HepG2 (cell line): ENCODE results near the gene ELMOD3. TPM values are rescaled to one million over a fixed set of nuclear protein-coding genes. Genes with fewer than 3 reads are reported as not detected.

Source experiments
- ATF5 ChIP-seq: sonication (generic); formaldehyde crosslinking; IDR thresholded peaks from 2 replicates; pipeline ENCODE4 v1.4.0; 2020; ENCODE audit warnings: mild to moderate bottlenecking, low read depth, missing genetic modification reagents
- ATM ChIP-seq: fragments of 450-650 bp; IDR thresholded peaks from 2 replicates; pipeline ENCODE4 v1.7.1; 2017; ENCODE audit warnings: mild to moderate bottlenecking, borderline replicate concordance
- FOXC1 ChIP-seq: sonication (generic); formaldehyde crosslinking; IDR thresholded peaks from 2 replicates; pipeline ENCODE4 v1.8.0; 2022; ENCODE audit warnings: mild to moderate bottlenecking, missing genetic modification reagents, borderline replicate concordance
- HNRNPH1 ChIP-seq: fragments of 200-400 bp; formaldehyde crosslinking; optimal IDR thresholded peaks from 2 replicates; pipeline ENCODE3; 2017; ENCODE audit warnings: mild to moderate bottlenecking, low read depth, low read length
- JUND ChIP-seq: sonication (generic); formaldehyde crosslinking; IDR thresholded peaks from 2 replicates; pipeline ENCODE4 v1.8.0; 2022; ENCODE audit warnings: mild to moderate bottlenecking, missing genetic modification reagents
- KLF16 ChIP-seq, 2 experiments: sonication (generic) in 1 of 2; formaldehyde crosslinking in 1 of 2; IDR thresholded peaks; 2 replicates each; pipeline versions ENCODE4 v1.6.1 to v1.8.0; 2016 to 2023; ENCODE audit warnings: missing genetic modification reagents in 2 of 2, missing compliant biosample characterization in 1 of 2
- MAX ChIP-seq: IDR thresholded peaks from 2 replicates; pipeline ENCODE4 v1.6.1; 2012; ENCODE audit warnings: inconsistent platforms
- MBNL3 ChIP-seq: fragments of 250-450 bp; sonication (Bioruptor Pico); conservative IDR thresholded peaks from 2 replicates; pipeline ENCODE4 v1.8.0; 2022; ENCODE audit warnings: mild to moderate bottlenecking, inconsistent platforms
- NAIF1 ChIP-seq: sonication (generic); formaldehyde crosslinking; IDR thresholded peaks from 2 replicates; pipeline ENCODE4 v1.5.0; 2020; ENCODE audit warnings: mild to moderate bottlenecking, missing genetic modification reagents, borderline replicate concordance
- REL ChIP-seq: sonication (generic); formaldehyde crosslinking; conservative IDR thresholded peaks from 2 replicates; pipeline ENCODE4 v1.8.0; 2022; ENCODE audit warnings: mild to moderate bottlenecking, missing genetic modification reagents, moderate library complexity
- SMARCC2 ChIP-seq: fragments of 450-650 bp; IDR thresholded peaks from 2 replicates; pipeline ENCODE4 v1.6.1; 2017; ENCODE audit warnings: antibody characterized with exemption, mild to moderate bottlenecking
- SOX13 ChIP-seq, 3 experiments: fragments of 450-650 bp in 1 of 3; sonication (generic) in 1 of 3; formaldehyde crosslinking in 1 of 3; IDR thresholded peaks in 2 of 3; conservative IDR thresholded peaks in 1 of 3; 2 replicates each; pipeline versions ENCODE4 v1.5.0 to v1.6.1; 2016 to 2020; ENCODE audit warnings: antibody characterized with exemption in 1 of 3, mild to moderate bottlenecking in 1 of 3, missing compliant biosample characterization in 1 of 3, missing genetic modification reagents in 1 of 3, moderate library complexity in 1 of 3
- SRSF9 ChIP-seq: fragments of 200-400 bp; formaldehyde crosslinking; IDR thresholded peaks from 2 replicates; pipeline ENCODE4 v1.6.1; 2018; ENCODE audit warnings: borderline replicate concordance, mild to moderate bottlenecking, low read depth, low read length; ENCODE audit not compliant: insufficient read depth, poor library complexity, severe bottlenecking
- TAF15 ChIP-seq: fragments of 200-400 bp; formaldehyde crosslinking; IDR thresholded peaks from one replicate; pipeline ENCODE4 v1.6.1; 2018; ENCODE audit warnings: mild to moderate bottlenecking, low read depth, low read length; ENCODE audit not compliant: poor library complexity, severe bottlenecking
- TCF7 ChIP-seq: sonication (generic); IDR thresholded peaks from 2 replicates; pipeline ENCODE4 v1.6.1; 2016; ENCODE audit warnings: antibody characterized with exemption, low read depth
- TFDP1 ChIP-seq: IDR thresholded peaks from 2 replicates; pipeline ENCODE4 v1.6.1; 2016; ENCODE audit warnings: missing compliant biosample characterization, missing genetic modification reagents, borderline replicate concordance
- U2AF1 ChIP-seq: fragments of 200-400 bp; formaldehyde crosslinking; optimal IDR thresholded peaks from 2 replicates; pipeline ENCODE3; 2017; ENCODE audit warnings: mild to moderate bottlenecking, low read depth, low read length
- ZFP37 ChIP-seq: sonication (generic); formaldehyde crosslinking; IDR thresholded peaks from 2 replicates; pipeline ENCODE4 v1.4.0; 2020; ENCODE audit warnings: missing genetic modification reagents, borderline replicate concordance
- ZMAT5 ChIP-seq: sonication (generic); formaldehyde crosslinking; IDR thresholded peaks from 2 replicates; pipeline ENCODE4 v1.5.0; 2020; ENCODE audit warnings: mild to moderate bottlenecking, low read depth, missing genetic modification reagents, borderline replicate concordance
- ZMYM4 ChIP-seq: sonication (generic); formaldehyde crosslinking; IDR thresholded peaks from 2 replicates; pipeline ENCODE4 v1.8.1; 2023; ENCODE audit warnings: mild to moderate bottlenecking, missing genetic modification reagents
- ZNF430 ChIP-seq: sonication (generic); formaldehyde crosslinking; IDR thresholded peaks from 2 replicates; pipeline ENCODE4 v1.9.0; 2021; ENCODE audit warnings: mild to moderate bottlenecking, missing genetic modification reagents
- ZNF513 ChIP-seq: sonication (generic); formaldehyde crosslinking; conservative IDR thresholded peaks from 2 replicates; pipeline ENCODE4 v1.5.0; 2020; ENCODE audit warnings: missing genetic modification reagents
- ZNF556 ChIP-seq: sonication (generic); formaldehyde crosslinking; IDR thresholded peaks from 2 replicates; pipeline ENCODE4 v1.4.0; 2020; ENCODE audit warnings: mild to moderate bottlenecking, missing genetic modification reagents, borderline replicate concordance
- ZNF614 ChIP-seq: IDR thresholded peaks from 2 replicates; pipeline ENCODE4 v1.6.1; 2018; ENCODE audit warnings: missing biosample characterization, missing genetic modification reagents, inconsistent platforms, borderline replicate concordance
- ZNF713 ChIP-seq: sonication (generic); formaldehyde crosslinking; IDR thresholded peaks from 2 replicates; pipeline ENCODE4 v1.4.0; 2020; ENCODE audit warnings: mild to moderate bottlenecking, missing genetic modification reagents
- ZNF841 ChIP-seq: sonication (generic); formaldehyde crosslinking; IDR thresholded peaks from 2 replicates; pipeline ENCODE4 v1.8.1; 2023; ENCODE audit warnings: missing genetic modification reagents, borderline replicate concordance
- polyA plus RNA-seq, 8 experiments: library from polyadenylated mRNA; depleted of rRNA in 3 of 8; stranded (reverse) in 7 of 8; unstranded in 1 of 8; fragments of >200 nt; fragmentation: Illumina TruSeq in 4 of 8; extraction: Trizol in 4 of 8; gene quantifications; 2 replicates each; pipeline versions ENCODE4 v1.2.1 to v1.2.3, GENCODE V29; 2011 to 2016; ENCODE audit warnings: low read depth in 4 of 8, missing spikeins in 1 of 8, mixed read lengths in 1 of 8; ENCODE audit not compliant: insufficient read depth in 1 of 8
- total RNA-seq, 5 experiments: library from RNA; depleted of rRNA; stranded (reverse); fragments of >200 nt; fragmentation: Illumina TruSeq; extraction: Trizol; gene quantifications; 2 replicates each; pipeline ENCODE4 v1.2.3, GENCODE V29; 2016; ENCODE audit warnings: low read depth in 1 of 5

ELMOD3 gene
- total and polyA plus RNA-seq, 2 of the 13 experiments (the other 11 are each of a cell fraction or from before 2014, with no cell fraction given) = 13.3 to 19.5 TPM

- TF ChIP-seq TAF15 = peak; percentile 64
- no peak for TF ChIP-seq ZNF713 (CRISPR knock-in tag)
- TF ChIP-seq TCF7 = no peak
- TF ChIP-seq ZMAT5 (CRISPR knock-in tag) = no peak
- no peak for TF ChIP-seq ZNF556 (CRISPR knock-in tag)
- no peak for TF ChIP-seq SRSF9
- no peak for TF ChIP-seq HNRNPH1
- TF ChIP-seq U2AF1 = peak; percentile 1
- TF ChIP-seq ZNF841 (CRISPR knock-in tag) = no peak
- no peak; the same call in 1 of the 2 replicates for TF ChIP-seq ZMYM4
- no peak for TF ChIP-seq ATM
- no peak for TF ChIP-seq SMARCC2
- peak; percentile 22; the same call in 1 of the 2 replicates for TF ChIP-seq MAX
- TF ChIP-seq MBNL3 (CRISPR knock-in tag) = no peak
- TF ChIP-seq SOX13 (IDR thresholded peaks at IDR 0.05) = no peak
- TF ChIP-seq SOX13 (CRISPR knock-in tag; conservative IDR thresholded peaks at IDR 0.05 in 1 of 2, IDR thresholded peaks at IDR 0.05 in 1 of 2) = peak in 1 of 2 experiments; percentile 75; a peak in 2 of 4 replicates
- no peak for TF ChIP-seq ZNF513 (CRISPR knock-in tag)
- TF ChIP-seq NAIF1 = no peak
- no peak for TF ChIP-seq JUND (CRISPR knock-in tag)
- TF ChIP-seq ZNF430 (CRISPR knock-in tag) = no peak
- no peak for TF ChIP-seq ZFP37
- peak in 1 of 2 experiments; percentile 17; a peak in 1 of 4 replicates for TF ChIP-seq KLF16 (CRISPR knock-in tag; IDR thresholded peaks at IDR 0.05)
- TF ChIP-seq REL (CRISPR knock-in tag) = no peak
- TF ChIP-seq TFDP1 (CRISPR knock-in tag) = peak; percentile 67
- peak; percentile 15; the same call in 1 of the 2 replicates for TF ChIP-seq ZNF614
- TF ChIP-seq FOXC1 = peak; percentile 65
- no peak for TF ChIP-seq ATF5 (CRISPR knock-in tag)
Measured at GRCh38 chr2:85420536-85421259, 66.1 kb downstream of the ELMOD3 start (continued).
